Neural cell (in vitro differentiated cells): ENCODE measurements around the gene PRXL2B. TPM values are rescaled to one million over a fixed set of nuclear protein-coding genes. Genes with fewer than 3 reads are reported as not detected.

Experiments used
- H2AFZ ChIP-seq: fragments of 200-600, 300-800 bp; sonication (generic), shearing (Covaris generic); 2 replicates; pipeline ENCODE4 v1.6.0; 2014; ENCODE audit warnings: low read depth, mild to moderate bottlenecking, antibody characterized with exemption, low read length, moderate library complexity
- H3F3A ChIP-seq: fragments of 200-600 bp; shearing (Covaris generic); 2 replicates; pipeline ENCODE4 v1.6.1; 2016; ENCODE audit warnings: mild to moderate bottlenecking, moderate library complexity, mixed read lengths, antibody characterized with exemption, low read length; ENCODE audit not compliant: insufficient read depth, poor library complexity, severe bottlenecking
- H3K27ac ChIP-seq: fragments of 200-600, 300-800 bp; sonication (generic), shearing (Covaris generic); 2 replicates; pipeline ENCODE4 v1.5.1; 2014; ENCODE audit warnings: mild to moderate bottlenecking, low read length, moderate library complexity
- H3K27me3 ChIP-seq: fragments of 300-800, 200-600 bp; sonication (generic), shearing (Covaris generic); 2 replicates; pipeline ENCODE4 v1.6.0; 2014; ENCODE audit warnings: mild to moderate bottlenecking, low read depth, low read length, moderate library complexity; ENCODE audit not compliant: insufficient read depth
- H3K36me3 ChIP-seq: fragments of 300-800, 200-600 bp; sonication (generic), shearing (Covaris generic); 2 replicates; pipeline ENCODE4 v1.5.1; 2014; ENCODE audit warnings: mild to moderate bottlenecking, antibody characterized with exemption, low read length, moderate library complexity; ENCODE audit not compliant: insufficient read depth
- H3K4me2 ChIP-seq: fragments of 300-800, 200-600 bp; sonication (generic), shearing (Covaris generic); 2 replicates; pipeline ENCODE4 v1.6.0; 2014; ENCODE audit warnings: mild to moderate bottlenecking, low read length
- H3K4me3 ChIP-seq: fragments of 300-800, 200-600 bp; sonication (generic), shearing (Covaris generic); 2 replicates; pipeline ENCODE4 v1.5.1; 2014; ENCODE audit warnings: mild to moderate bottlenecking, low read length, moderate library complexity
- H3K79me2 ChIP-seq: fragments of 200-600 bp; shearing (Covaris generic); replicated peaks from 2 replicates; pipeline ENCODE4 v1.6.0; 2014; ENCODE audit warnings: mild to moderate bottlenecking, low read length, moderate library complexity; ENCODE audit not compliant: insufficient read depth
- H3K9ac ChIP-seq: fragments of 300-800, 200-600 bp; sonication (generic), shearing (Covaris generic); 2 replicates; pipeline ENCODE4 v1.6.1; 2016; ENCODE audit warnings: mild to moderate bottlenecking, low read length, mixed read lengths
- H3K9me2 ChIP-seq: fragments of 200-600 bp; shearing (Covaris generic); 2 replicates; pipeline ENCODE4 v1.6.1; 2016; ENCODE audit warnings: mild to moderate bottlenecking, low read length, mixed read lengths; ENCODE audit not compliant: insufficient read depth
- H3K9me3 ChIP-seq: fragments of 200-600, 300-800 bp; sonication (generic), shearing (Covaris generic); 2 replicates; pipeline ENCODE4 v1.6.1; 2016; ENCODE audit warnings: mild to moderate bottlenecking, mixed run types, low read length, moderate library complexity, mixed read lengths
- H4K20me1 ChIP-seq: fragments of 200-600 bp; shearing (Covaris generic); 2 replicates; pipeline ENCODE4 v1.6.1; 2016; ENCODE audit warnings: mild to moderate bottlenecking, mixed run types; ENCODE audit not compliant: insufficient read depth
- CTCF ChIP-seq: fragments of 450-650 bp; IDR thresholded peaks from 2 replicates; pipeline ENCODE4 v1.5.1; 2014; ENCODE audit warnings: antibody characterized with exemption, mild to moderate bottlenecking, moderate library complexity; ENCODE audit not compliant: poor library complexity, severe bottlenecking
- EP300 ChIP-seq: fragments of 450-650 bp; conservative IDR thresholded peaks from 2 replicates; pipeline ENCODE4 v1.6.1; 2014; ENCODE audit warnings: antibody characterized with exemption, mild to moderate bottlenecking, moderate library complexity; ENCODE audit not compliant: poor library complexity, severe bottlenecking
- EZH2 ChIP-seq: fragments of 200-600, 300-800 bp; shearing (Covaris generic), sonication (generic); IDR thresholded peaks from 2 replicates; pipeline ENCODE4 v1.6.1; 2014; ENCODE audit warnings: antibody characterized with exemption, low read length, borderline replicate concordance, mild to moderate bottlenecking; ENCODE audit not compliant: insufficient read depth, poor library complexity, severe bottlenecking
- MXI1 ChIP-seq: fragments of 450-650 bp; conservative IDR thresholded peaks from 2 replicates; pipeline ENCODE4 v1.6.1; 2014; ENCODE audit warnings: antibody characterized with exemption, mild to moderate bottlenecking; ENCODE audit not compliant: poor library complexity, severe bottlenecking
- POLR2AphosphoS5 ChIP-seq: IDR thresholded peaks from 2 replicates; pipeline ENCODE4 v1.6.1; 2012
- RAD21 ChIP-seq: fragments of 450-650 bp; conservative IDR thresholded peaks from 2 replicates; pipeline ENCODE4 v1.6.1; 2014; ENCODE audit warnings: antibody characterized with exemption, mild to moderate bottlenecking, moderate library complexity
- SMC3 ChIP-seq: fragments of 450-650 bp; conservative IDR thresholded peaks from 2 replicates; pipeline ENCODE4 v1.6.1; 2014; ENCODE audit warnings: antibody characterized with exemption, mild to moderate bottlenecking, moderate library complexity; ENCODE audit not compliant: poor library complexity
- TAF1 ChIP-seq: IDR thresholded peaks from 2 replicates; pipeline ENCODE4 v1.6.1; 2012; ENCODE audit warnings: low read depth
- polyA plus RNA-seq: library from polyadenylated mRNA; depleted of rRNA; stranded (reverse); fragments of >200 nt; gene quantifications from 2 replicates; pipeline ENCODE4 v1.2.3, GENCODE V29; 2014
- TF ChIP-seq, protein P1 (sequence below): IDR thresholded peaks from 2 replicates; pipeline ENCODE4 v1.6.1; 2012; ENCODE audit warnings: borderline replicate concordance

PRXL2B gene
- polyA plus RNA-seq, 1 donor from 2014 or later, result 29.0 TPM

DNA sequence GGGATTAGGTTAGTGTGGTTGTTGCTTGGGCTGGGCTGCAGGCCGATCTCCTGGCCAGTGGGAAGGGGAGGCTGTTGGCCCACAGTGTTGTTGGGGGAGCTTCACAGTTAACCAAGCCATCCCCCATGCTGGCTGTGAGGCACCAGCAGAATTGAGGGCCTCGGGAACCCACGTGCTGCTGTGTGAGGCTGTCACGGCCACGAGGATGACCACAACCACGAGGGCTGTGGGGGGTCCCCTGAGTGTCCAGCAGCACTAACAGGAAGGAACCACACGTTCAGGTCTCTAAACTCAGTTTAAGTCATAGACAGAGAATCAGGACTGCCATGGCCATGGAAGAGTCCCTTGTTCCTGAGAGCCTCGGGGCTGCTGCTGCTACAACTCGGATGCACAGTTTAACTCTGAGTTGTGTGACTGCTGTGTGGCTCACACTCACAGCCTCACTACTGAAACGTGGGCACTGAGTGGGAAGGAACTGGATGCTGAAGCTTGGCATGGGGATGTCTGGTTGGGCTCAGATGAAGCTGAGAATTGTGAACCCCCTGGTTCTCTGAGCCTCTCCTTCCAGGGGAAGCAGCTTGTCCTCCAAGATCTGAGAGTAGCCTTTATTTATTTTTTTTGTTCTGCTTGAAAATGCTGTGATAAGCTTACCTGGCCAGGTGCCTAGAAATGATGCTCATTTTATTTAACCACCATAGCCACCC lies 51.0 kb downstream of the PRXL2B start:
- no peak overlapping the region for H3K4me2 ChIP-seq
- no peak for TF ChIP-seq RAD21
- TF ChIP-seq SMC3, result no peak
- no peak for TF ChIP-seq POLR2AphosphoS5
- TF ChIP-seq, protein P1, sequence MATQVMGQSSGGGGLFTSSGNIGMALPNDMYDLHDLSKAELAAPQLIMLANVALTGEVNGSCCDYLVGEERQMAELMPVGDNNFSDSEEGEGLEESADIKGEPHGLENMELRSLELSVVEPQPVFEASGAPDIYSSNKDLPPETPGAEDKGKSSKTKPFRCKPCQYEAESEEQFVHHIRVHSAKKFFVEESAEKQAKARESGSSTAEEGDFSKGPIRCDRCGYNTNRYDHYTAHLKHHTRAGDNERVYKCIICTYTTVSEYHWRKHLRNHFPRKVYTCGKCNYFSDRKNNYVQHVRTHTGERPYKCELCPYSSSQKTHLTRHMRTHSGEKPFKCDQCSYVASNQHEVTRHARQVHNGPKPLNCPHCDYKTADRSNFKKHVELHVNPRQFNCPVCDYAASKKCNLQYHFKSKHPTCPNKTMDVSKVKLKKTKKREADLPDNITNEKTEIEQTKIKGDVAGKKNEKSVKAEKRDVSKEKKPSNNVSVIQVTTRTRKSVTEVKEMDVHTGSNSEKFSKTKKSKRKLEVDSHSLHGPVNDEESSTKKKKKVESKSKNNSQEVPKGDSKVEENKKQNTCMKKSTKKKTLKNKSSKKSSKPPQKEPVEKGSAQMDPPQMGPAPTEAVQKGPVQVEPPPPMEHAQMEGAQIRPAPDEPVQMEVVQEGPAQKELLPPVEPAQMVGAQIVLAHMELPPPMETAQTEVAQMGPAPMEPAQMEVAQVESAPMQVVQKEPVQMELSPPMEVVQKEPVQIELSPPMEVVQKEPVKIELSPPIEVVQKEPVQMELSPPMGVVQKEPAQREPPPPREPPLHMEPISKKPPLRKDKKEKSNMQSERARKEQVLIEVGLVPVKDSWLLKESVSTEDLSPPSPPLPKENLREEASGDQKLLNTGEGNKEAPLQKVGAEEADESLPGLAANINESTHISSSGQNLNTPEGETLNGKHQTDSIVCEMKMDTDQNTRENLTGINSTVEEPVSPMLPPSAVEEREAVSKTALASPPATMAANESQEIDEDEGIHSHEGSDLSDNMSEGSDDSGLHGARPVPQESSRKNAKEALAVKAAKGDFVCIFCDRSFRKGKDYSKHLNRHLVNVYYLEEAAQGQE, result no peak
- TF ChIP-seq EZH2, result no peak
- TF ChIP-seq EP300, result no peak
- H2AFZ ChIP-seq, result no peak overlapping the region

DNA sequence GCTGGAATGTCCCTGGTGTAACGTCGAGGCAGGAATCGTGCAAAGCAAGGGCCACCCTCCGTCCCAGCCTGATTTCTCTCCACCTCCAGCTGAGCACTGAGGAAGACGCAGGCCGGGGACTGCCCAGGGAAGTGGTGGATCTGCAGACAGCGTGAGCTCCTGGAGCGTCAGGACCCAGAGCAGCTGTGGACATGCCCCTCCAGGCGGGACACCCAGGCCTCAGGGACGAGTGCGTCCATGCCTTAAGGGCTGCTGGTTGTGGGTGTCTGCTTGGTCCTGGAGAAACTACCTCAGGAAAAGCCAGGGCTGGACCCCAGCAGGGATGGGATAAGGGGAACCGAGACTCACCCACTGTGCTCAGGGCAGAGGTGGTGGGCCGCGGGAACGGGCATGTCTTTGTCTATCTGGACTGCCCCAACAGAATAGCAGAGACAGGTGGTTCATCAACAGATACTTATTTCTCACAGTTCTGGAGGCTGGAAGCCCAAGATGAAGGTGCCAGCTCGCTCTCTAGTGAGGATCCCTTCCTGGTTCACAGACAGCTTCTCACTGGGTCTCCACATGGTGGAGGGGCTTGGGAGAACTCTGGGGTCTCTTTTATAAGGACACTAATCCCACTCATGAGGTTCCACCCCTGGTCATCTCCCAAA lies 52.0 kb downstream of the PRXL2B start:
- no peaks in the 10 kb centered on the region for H4K20me1 ChIP-seq
- H3K4me3 ChIP-seq, result no peak overlapping the region
- H3K36me3 ChIP-seq, result no peaks in the 10 kb centered on the region
- H3K79me2 ChIP-seq, result peaks cover 9% of the 10 kb centered on the region
- H2AFZ ChIP-seq, result no peak overlapping the region
- H3K4me2 ChIP-seq, result no peak overlapping the region
- H3K27ac ChIP-seq, result no peak overlapping the region
- no peaks in the 10 kb centered on the region for H3F3A ChIP-seq
- H3K9me3 ChIP-seq, result no peaks in the 10 kb centered on the region
- no peak overlapping the region for H3K9ac ChIP-seq
- H3K27me3 ChIP-seq, result no peaks in the 10 kb centered on the region
- no peaks in the 10 kb centered on the region for H3K9me2 ChIP-seq
- TF ChIP-seq POLR2AphosphoS5 (no peak), EZH2 (no peak), RAD21 (no peak), TAF1 (no peak), CTCF (no peak), MXI1 (no peak), EP300 (no peak), SMC3 (no peak)
- TF ChIP-seq, protein P1, result no peak

More for the DNA sequence above, 51.0 kb downstream of the PRXL2B start:
- Histone ChIP-seq H3K4me3 (no peak overlapping the region), H4K20me1 (no peaks in the 10 kb centered on the region), H3K36me3 (no peaks in the 10 kb centered on the region), H3K79me2 (peaks cover 9% of the 10 kb centered on the region), H3F3A (no peaks in the 10 kb centered on the region), H3K9me3 (no peaks in the 10 kb centered on the region), H3K27ac (no peak overlapping the region), H3K27me3 (no peaks in the 10 kb centered on the region), H3K9ac (no peak overlapping the region), H3K9me2 (no peaks in the 10 kb centered on the region)
